GM13977 (cell line): ENCODE results near the gene NPR1.

Source experiments
- DNase-seq: peaks from one replicate; pipeline ENCODE4 v3.0.0; 2012; ENCODE audit warnings: low spot score
- in situ Hi-C: fragments of 300-500 bp; cut with MboI; formaldehyde crosslinking; loops from one replicate; pipeline ENCODE4 v1.12.0; 2022; ENCODE audit warnings: low sequenced_read_pairs, low pct_unique_long_range_greater_than_20kb, mixed read lengths, inconsistent platforms; ENCODE audit not compliant: unreplicated experiment
- TF ChIP-seq, protein P1 (sequence below): IDR thresholded peaks from 2 replicates; pipeline ENCODE4 v1.5.1; 2012; ENCODE audit warnings: mild to moderate bottlenecking, control low read depth; ENCODE audit not compliant: insufficient read depth; ENCODE audit errors: extremely low read depth, missing control alignments

NPR1 gene

DNA sequence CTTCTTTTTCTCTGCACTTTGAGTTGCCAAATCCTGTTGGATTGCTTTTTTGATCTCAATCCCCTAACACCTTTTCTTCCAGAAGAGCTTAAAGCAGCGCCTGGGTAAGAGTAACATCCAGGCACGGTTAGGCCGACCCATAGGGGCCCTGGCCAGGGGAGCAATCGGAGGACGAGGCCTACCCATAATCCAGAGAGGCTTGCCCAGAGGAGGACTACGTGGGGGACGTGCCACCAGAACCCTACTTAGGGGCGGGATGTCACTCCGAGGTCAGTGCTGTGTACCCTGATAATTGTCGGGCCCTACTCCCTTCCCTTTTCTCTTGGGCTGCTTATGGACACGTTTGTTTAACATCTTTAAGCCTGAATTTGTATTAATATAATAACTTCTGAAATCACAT, 36.3 kb upstream of the NPR1 start:
- DNase-seq: no peak

DNA sequence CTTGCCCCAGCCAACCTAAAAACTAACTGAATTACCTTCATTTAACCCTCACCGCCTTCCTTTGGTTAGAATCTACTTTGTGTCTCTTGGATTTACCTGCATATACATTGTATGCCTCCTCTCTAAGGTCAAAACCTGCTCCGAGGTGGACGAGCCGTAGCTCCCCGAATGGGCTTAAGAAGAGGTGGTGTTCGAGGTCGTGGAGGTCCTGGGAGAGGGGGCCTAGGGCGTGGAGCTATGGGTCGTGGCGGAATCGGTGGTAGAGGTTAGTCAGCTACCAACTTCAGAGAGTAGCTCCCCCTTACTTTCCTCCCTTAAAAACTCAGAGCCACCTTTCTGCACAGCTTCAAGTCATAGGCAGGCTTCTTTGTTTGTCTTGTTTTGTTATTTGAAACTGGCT, 35.4 kb upstream of the NPR1 start:
- DNase-seq: no peak
- TF ChIP-seq, protein P1, sequence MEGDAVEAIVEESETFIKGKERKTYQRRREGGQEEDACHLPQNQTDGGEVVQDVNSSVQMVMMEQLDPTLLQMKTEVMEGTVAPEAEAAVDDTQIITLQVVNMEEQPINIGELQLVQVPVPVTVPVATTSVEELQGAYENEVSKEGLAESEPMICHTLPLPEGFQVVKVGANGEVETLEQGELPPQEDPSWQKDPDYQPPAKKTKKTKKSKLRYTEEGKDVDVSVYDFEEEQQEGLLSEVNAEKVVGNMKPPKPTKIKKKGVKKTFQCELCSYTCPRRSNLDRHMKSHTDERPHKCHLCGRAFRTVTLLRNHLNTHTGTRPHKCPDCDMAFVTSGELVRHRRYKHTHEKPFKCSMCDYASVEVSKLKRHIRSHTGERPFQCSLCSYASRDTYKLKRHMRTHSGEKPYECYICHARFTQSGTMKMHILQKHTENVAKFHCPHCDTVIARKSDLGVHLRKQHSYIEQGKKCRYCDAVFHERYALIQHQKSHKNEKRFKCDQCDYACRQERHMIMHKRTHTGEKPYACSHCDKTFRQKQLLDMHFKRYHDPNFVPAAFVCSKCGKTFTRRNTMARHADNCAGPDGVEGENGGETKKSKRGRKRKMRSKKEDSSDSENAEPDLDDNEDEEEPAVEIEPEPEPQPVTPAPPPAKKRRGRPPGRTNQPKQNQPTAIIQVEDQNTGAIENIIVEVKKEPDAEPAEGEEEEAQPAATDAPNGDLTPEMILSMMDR: no peak
- in situ Hi-C loops: no loop called here

More for the DNA sequence above, 36.3 kb upstream of the NPR1 start:
- in situ Hi-C loops: no loop called here
- TF ChIP-seq, protein P1: no peak

GRCh38 chr1:153643816-153644215, 34.7 kb upstream of the NPR1 start:
- in situ Hi-C loops: no loop called here
- TF ChIP-seq, protein P1: no peak
- DNase-seq: no peak

DNA sequence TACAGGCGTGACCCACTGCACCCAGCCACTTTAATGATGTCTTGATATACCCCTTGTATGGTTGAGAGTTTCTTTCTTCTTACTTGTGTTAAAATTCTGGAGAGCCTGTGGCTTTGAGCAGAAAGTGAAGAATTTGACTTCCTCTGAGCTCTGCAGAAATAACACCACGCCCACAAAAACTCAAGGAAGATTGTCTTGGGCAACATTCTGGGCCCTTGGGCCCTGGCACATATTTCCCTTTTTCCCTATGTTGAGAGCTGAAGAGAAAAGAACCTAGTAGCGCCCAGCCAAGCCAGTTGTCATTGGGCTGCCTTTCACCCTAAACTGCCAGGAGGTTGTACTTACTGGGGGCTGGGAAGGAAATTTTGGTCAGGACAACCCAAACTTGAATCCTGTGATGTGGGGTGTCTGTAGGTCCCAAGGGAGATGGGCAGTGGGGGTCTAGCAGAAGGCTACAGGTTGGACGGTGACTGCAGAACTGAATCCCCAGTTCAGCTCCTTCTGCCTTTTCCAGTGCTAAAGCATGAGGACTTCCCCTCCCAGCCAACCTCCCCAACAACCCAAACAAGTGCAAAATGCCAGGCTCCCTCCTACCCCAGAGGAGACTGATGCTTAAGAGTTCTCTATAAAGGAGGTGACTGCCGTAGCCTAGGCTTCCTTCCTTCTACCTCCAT, 31.7 kb upstream of the NPR1 start:
- TF ChIP-seq, protein P1: no peak
- in situ Hi-C loops: no loop called here
- no peak for DNase-seq

GRCh38 chr1:153647346-153647714, 31.2 kb upstream of the NPR1 start:
- in situ Hi-C loops: no loop called here
- TF ChIP-seq, protein P1: no peak
- DNase-seq: no peak

DNA sequence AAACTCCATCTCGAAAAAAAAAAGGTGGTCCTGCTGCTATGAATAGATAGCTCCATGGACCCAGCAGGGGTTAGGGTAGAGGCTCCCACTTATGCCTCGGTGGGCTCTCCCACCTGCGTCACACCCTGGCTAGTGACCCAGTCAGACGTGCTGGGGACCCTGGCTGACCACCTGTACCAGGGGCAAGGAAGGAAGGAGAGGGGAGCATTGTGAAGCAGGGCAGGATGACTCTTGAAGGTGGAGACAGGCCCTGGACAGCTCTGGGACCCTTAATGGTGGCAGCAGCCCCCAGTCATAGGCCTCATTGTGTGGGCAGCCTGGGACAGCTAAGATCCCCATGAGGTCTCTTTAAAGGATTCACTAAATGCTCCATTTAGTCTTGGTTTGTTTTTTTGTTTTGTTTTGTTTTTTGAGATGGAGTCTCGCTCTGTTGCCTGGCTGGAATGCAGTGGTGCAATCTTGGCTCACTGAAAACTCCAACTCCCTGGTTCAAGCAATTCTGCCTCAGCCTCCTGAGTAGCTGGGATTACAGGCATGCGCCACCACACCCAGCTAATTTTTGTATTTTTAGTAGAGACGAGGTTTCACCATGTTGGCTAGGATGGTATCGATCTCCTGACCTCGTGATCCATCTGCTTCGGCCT, 30.4 kb upstream of the NPR1 start:
- no peak for DNase-seq
- TF ChIP-seq, protein P1: no peak
- in situ Hi-C loops: no loop called here
